GM10847 (cell line): ENCODE results near the gene NMRK2.

ENCODE experiments used
- POLR2A ChIP-seq: IDR thresholded peaks from 2 replicates; pipeline ENCODE4 v1.6.1; 2011; ENCODE audit not compliant: insufficient read length; ENCODE audit errors: extremely low read depth

The NMRK2 gene

DNA sequence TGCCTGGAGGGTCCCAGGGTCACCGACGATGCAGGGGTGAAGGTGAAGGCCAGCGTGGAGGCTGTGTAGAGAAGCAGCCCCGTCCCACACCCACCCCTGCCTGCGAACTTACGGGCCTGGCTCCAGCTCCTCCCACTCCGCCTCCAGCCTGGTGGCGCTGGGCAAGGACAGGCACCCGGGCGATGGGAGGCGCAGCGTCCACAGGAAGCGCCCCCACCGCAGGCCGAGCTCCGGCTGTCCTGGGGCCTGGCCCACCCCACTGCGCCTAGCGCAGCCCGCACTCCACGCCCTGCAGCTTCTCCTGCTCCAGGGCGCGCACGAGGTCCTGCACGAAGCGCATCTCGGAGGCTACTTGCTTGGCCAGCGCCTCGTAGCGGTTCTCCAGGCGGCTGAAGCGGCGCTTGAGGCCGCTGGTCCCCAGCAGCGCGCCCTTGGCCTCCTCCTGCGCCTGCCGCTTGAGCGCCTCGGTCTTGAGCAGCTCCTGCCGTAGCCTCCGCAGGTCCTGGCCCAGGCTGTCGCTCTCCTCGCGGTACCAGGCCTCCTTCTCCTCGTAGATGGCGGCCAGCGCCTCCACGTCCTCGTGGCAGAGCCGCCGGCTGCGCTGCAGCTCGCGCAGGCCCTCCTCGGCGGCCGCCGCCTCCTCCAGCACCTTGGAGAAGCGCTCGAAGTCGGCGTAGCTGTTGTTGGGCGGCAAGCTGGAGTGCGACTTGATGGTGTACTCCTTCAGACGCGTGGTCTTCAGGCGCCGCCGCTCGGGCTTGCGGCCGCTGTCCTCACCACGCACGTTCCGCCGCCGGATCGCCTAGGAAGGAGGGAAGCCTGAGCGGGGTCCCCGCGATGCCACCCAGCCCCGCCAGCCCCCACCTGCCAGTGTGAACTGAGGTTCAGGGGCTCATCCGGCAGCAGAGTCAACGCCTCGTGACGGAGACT, 26.2 kb downstream of the NMRK2 start:
- no peak for TF ChIP-seq POLR2A

DNA sequence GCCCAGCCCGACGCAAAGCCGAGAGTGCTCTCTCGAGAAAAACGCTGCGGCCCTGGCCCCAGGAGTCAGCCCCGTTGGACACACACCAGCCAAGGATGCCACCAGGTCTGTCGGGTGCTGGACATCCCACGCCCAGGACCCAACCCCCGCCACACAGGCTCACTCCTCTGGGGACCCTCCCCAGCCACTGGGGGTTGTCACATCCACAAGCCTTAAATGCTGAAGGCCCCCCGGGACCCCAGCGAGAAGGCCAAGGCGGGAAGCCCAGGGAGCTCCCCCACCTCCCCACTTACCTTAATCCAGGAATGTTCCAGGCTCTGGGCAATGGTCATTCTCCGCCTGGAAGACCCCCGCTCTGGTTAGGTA, 26.9 kb downstream of the NMRK2 start:
- TF ChIP-seq POLR2A = no peak

DNA sequence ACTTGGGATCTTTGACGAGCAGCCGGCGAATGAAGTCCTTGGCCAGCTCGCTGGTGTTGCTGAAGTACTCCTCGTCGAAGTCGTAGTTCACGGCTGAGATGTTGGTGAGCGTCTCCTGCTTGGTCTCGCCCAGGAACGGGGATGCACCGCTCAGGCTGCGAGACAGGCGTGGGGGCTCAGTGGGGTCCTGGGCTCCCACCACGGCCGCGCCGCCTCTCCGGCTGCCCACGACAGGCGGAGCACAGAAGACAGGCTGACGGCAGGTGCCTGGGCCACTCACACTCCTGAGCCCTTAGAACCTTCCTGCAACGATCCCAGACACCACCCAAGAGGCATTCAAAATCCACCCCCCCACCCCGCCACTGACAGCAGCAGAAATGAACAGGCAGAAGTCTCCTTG, 28.1 kb downstream of the NMRK2 start:
- TF ChIP-seq POLR2A = no peak

DNA sequence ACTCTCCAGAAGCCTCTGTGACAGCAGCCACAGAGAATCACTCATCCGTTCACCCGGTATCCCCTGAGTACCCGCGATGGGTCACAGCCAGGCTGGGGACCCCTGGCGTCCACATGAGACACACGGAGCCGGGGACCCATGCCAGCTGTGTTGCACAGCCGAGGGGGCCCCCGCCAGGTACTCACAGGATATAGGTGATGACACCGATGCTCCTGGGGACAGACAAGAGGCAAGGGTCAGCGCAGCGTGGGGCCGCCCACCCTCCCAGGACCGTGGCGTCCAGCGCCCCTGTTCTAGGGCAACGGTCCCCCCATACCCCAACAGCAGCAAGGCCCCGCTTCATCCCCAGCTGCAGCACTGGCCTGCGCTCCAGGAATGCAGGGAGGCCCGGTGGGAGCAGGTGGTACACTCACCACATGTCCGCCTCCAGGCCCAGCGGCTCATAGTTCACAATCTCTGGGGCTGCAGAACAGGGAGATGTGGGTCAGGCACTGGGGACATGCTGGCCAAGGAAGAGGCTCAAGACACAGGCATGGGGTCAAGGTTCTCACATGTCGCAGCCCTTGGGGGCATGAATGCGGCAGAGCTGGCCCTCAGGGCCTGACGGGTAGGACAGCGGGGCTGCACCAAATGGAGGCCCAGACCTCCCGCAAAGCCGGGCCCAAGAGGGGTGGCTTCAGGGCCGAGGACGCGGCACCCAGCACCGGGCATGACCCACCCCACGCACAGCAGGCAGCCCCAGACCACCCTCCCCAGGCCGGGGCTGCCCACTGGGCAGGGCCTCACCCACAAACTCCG, 30.8 kb downstream of the NMRK2 start:
- TF ChIP-seq POLR2A = no peak

DNA sequence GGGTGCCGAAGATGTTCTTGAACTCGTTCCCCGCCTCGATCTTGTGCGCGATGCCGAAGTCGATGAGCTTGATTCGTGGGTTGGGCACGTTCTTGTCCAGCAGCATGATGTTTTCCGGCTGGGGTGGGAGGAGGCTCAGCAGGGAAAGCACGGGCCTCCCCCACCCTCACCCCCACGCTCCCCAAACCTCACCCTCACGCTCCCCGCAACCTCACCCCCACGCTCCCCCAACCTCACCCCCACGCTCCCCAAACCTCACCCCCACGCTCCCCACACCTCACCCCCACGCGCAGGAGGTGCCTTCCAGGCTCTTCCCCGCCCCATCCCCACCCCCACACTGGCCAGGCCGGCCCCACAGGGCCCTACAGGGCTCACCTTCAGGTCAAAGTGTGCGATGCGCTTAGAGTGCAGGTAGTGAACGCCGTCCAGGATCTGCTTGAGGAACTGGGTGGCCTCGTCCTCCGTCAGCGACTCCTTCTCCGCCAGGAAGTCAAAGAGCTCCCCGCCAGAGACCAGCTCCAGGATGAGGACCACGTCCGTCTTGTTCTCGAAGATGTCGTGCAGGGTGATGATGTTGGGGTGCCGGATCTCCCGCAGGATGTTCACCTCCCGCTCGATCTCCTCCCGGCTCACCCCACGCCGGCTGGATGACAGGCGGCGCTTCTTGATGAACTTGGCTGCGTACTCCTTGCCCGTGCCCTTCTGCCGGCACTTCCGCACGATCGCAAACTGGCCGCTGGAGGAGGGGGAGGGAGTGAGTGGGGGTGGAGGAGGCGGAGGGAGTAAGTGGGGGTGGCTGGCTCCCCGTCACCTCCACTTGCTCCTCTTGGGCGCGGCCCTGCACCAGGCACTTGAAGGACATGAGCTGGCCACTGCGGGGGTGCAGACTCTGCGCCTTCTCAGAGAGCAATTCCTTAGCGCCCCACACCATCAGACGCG, 31.7 kb downstream of the NMRK2 start:
- no peak for TF ChIP-seq POLR2A

DNA sequence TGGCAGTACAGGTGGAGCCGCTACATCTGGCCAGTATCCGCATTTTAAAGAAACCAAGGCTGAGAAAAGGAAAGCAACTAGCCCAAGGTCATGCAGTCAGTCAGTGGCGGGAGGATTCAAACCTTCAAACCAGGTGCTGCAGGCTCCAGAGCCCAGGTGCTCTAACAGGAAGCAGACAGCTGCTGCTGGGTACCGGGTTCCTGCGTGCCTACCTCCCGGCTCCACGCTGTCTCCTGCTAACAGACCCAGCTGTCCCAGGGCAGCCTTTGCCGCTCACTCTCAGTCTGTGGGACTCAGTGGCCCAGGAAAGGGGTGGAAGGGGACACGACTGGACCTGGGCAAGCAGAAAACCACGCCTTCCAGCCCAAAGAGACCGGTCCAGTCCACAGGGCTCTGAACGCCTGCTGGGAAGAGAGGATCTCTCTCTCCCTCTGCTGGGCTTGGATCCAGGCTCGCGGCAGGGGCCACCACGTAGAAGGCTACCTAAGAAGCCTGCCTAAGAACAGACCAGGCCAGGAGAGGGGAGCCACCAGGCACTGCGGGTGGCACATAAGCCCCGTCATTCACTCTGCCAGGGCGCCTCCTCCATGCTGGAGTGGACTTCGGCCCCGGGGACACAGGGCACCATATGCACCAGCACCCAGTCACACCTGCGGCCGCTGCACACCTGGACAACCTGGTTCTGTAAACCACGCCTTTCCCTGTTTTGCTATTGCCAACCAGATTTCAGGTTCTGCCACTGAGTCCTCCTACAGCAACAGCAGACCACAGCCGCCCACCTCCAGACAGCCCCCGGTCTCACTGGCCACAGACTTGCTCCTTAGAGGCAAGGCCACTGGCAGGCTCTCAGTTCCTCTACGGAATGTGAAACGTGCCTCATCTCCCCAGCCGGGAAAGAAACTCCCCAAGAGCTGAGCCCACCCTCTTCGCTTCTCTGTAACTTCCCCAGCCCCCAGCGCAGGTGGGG, 33.5 kb downstream of the NMRK2 start:
- no peak for TF ChIP-seq POLR2A

DNA sequence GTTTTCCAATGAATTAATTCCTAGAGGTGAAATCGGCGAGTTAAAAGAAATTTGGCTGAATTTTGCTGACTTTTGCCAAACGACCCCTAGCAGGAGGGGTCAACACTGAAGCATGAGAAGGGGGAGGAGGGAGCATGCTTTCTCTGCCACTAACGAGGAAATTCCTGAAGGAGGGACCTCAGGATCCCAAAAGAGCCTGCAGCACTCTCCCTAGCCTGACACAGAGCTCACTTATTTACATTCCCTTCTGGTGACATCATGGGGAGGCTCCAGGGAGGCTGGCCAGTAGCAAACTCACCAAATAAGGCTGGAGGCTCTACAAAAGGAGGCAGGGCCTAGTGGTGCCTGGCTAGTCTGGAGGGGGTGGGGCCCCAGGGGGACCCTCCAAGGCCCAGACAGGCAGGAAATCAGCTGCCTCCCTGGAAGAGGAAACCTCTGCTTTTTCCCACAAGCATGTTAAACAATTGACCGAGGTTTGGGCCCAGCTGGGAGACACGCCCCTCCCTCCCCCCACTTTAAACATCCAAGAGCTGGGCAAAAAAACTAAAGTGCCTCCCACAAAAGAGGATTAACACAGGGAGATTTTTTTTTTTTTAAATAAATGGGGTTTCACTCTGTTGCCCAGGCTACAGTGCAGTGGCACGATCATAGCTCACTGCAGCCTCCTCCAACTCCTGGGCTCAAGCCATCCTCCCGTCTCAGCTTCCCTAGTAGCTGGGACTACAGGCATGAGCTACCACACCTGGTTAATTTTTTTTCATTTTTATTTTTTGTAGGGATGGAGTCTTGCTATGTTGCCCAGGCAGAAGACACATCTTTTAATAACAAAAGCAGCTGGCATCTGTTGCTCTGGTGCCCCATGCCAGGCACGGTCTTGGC, 35.9 kb downstream of the NMRK2 start:
- no peak for TF ChIP-seq POLR2A

DNA sequence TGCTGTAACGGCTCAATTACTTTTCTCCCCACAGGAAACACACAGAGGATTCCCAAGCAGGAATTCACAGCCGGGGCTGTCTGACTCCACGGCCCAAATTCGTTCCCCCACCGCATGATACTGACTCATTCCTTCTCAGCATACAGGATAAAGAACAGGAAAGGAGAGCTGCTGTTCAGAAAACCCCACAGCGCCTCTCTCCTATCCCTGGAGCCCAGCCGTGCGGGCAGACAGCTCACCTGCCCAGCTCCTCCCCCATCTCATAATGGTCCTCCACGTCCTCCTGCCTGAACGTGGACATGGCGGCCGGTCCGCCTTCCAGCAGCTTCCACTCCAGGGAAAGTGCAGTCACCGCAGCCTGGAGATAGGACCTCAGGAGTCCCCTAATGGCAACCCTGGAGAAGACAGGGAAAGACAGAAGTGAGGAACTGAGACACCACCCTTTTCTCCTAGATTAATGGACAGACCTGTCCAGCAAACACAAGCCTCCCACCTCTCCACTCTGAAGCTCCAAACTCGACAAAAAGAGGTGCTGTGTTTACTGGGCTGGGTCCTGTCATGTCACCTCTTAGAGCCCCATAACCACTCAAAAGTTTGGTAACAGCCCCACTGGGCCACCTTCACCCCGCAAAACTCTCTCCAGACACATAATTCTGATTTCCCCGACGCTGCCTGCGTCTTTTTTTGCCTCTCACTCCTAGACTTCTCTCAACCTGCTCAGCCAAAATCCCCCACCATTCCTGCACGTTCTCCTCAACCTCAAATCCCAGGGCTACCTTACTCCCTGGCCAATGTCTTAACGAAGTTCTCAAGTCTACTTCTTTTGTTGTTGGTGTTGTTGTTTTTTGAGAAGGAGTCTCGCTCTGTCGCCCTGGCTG, 36.8 kb downstream of the NMRK2 start:
- no peak for TF ChIP-seq POLR2A

DNA sequence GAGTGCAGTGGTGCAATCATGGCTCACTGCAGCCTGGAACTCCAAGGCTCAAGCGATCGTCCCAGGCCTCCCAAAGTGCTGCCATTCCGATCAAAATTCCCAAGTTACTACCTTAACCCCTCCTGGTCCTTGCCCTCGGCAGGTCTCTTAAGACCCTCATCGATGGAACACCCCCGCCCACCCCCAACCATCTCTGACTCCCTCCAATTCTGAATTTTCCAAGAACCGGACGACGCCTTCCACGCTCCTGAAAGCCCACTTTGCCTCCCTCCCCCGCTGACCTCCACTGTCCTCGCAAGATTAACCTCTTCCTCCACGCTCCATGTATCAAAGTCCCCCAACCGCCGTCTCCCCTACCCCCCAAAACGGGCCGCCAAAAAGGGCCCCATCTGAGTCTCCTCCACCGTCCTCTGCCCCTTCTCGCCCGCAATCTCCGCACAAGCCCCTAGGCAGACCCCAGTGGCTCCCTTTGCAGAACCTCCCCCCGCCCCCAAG, 37.5 kb downstream of the NMRK2 start:
- no peak for TF ChIP-seq POLR2A

DNA sequence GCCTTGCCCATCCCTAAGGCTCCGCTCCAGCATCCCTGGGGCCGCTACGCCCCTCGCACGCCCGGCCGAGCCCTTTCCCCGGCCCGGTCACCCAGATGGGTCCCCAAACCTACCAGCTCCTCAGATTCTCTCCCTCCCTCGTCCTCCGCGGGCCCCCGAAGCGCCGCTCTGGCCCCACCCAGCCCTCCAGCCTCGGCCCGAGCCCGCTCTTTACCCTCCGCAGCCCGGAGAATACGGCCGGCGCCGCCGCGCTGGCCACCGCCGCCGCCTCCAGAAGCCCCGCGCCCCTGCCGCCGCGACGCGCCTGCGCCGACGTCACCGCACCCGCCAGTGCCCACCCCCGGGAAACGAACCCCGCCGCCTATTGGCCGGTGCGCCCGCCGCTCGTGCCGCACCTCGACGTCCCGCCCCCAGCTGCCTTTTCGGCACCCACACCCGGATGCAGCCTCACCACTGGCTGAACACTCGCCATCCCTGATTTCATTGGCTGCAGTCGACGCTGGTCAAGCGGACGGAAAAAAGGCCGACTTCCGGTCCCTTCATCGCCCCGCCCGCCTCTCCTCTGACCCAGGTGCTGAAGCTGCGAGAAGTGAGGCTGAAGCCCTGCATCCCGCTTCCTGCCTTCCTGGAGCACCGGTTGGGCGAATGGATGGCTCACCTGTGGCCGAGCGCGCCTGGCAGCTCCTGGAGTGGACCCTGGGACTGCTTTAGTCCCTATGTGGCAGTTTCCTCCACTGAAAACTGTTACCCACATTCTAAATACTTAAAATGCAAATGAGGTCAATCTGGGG, 38.1 kb downstream of the NMRK2 start, which contains the start of gene DAPK3:
Gene DAPK3 (minus strand): TSS at position 292 of the 791 bp plus-strand sequence. CDS start 1,364 bp downstream, outside the sequence.
- peak; percentile 60 for TF ChIP-seq POLR2A

DNA sequence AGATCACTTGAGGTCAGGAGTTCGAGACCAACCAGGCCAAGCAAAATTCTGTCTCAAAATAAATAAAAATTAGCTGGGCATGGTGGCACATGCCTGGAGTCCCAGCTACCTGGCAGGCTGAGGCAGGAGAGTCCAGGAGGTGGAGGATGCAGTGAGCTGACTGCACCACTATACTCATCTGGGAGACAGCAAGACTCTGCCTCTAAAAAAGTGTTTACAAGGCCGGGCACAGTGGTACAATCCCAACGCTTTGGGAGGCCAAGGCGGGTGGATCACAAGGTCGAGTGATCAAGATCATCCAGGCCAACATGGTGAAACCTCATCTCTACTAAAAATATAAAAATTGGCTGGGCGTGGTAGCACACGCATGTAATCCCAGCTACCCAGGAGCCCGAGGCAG, 42.3 kb downstream of the NMRK2 start:
- no peak for TF ChIP-seq POLR2A
